Measurements from ENCODE around the gene GPR158. TPM values are rescaled to one million over a fixed set of nuclear protein-coding genes. Genes with fewer than 3 reads are reported as not detected.

The GPR158 gene
- total RNA-seq, 1 donor from 2014 or later: 0.12 TPM

DNA sequence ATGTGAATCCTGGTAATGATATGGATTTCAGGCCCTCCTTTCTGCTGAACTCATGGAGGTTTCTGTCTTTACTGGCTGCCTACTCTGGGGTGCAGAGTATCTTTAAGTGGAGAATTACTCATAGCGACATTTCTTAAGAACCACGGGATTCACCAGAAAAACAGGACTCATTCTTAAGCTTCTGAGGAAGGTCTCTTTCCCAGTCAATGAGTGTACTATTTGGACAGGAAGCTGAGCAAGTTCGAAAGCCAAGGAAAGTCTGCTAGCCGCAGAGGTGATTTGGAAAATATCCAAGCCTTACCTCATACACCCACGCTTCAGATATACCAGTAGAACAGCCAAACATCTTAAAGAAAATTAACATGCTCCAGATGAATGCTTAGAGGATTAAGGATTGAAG, 381.7 kb downstream of the GPR158 start:
- no peaks in the 10 kb centered on the region for H3K36me3 ChIP-seq
- ATAC-seq (peak; percentile 52 to 68), DNase-seq (no peak)
- no peaks in the 10 kb centered on the region for H3K4me1 ChIP-seq
- TF ChIP-seq, protein P1, sequence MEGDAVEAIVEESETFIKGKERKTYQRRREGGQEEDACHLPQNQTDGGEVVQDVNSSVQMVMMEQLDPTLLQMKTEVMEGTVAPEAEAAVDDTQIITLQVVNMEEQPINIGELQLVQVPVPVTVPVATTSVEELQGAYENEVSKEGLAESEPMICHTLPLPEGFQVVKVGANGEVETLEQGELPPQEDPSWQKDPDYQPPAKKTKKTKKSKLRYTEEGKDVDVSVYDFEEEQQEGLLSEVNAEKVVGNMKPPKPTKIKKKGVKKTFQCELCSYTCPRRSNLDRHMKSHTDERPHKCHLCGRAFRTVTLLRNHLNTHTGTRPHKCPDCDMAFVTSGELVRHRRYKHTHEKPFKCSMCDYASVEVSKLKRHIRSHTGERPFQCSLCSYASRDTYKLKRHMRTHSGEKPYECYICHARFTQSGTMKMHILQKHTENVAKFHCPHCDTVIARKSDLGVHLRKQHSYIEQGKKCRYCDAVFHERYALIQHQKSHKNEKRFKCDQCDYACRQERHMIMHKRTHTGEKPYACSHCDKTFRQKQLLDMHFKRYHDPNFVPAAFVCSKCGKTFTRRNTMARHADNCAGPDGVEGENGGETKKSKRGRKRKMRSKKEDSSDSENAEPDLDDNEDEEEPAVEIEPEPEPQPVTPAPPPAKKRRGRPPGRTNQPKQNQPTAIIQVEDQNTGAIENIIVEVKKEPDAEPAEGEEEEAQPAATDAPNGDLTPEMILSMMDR (IDR thresholded peaks at IDR 0.05): no peak
- no peaks in the 10 kb centered on the region for H3K9me3 ChIP-seq
- intact Hi-C loops (cut with DNase I): no loop called here
- no peak overlapping the region for H3K4me3 ChIP-seq
- H3K27ac ChIP-seq: no peak overlapping the region
- H3K27me3 ChIP-seq (ENCODE audit: low read depth): no peaks in the 10 kb centered on the region

DNA sequence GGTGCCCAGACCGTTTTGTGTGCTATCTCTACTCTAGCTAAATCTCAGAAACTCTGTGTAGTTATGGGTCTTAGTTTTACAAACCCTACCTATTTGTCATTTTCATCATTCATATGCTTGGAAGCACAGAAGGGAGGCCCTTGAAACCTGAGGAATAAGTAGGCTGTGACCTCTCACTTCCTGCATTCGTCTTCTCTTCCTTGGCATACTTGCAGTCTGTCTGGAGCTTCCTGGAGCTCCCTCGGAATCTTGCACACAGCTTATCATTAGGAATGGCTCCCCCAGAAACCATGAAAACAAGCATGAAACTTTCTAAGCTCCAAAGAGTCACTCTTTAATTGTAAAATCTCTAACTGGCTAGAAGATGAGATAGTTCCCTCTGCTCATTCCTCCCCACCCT, 382.3 kb downstream of the GPR158 start:
- no peak overlapping the region for H3K27ac ChIP-seq
- DNase-seq: no peak

DNA sequence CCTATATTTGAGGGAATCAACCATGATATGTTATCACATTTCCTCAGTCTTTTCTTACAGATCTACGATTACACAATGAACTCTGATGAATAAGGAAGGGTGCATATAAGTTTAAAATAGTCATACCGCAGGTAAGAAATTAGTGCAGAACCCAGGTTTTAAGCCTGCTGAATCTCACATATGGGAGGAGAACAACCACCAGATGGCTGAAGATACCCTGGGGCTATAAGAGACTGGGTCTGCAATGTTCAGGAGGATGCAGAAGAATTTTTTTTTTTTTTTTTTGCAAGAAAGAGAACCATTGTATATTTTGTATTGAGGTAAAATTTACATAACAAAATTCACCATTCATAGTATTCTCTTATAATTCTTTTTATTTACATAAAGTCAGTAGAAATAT, 387.0 kb downstream of the GPR158 start:
- no peak overlapping the region for H3K27ac ChIP-seq
- H3K4me1 ChIP-seq: no peaks in the 10 kb centered on the region
- TF ChIP-seq, protein P1 (IDR thresholded peaks at IDR 0.05): no peak
- H3K4me3 ChIP-seq: no peak overlapping the region
- no peak for DNase-seq
- intact Hi-C loops (cut with DNase I): no loop called here
- no peaks in the 10 kb centered on the region for H3K9me3 ChIP-seq
- no peak for ATAC-seq
- no peaks in the 10 kb centered on the region for H3K36me3 ChIP-seq
- H3K27me3 ChIP-seq (ENCODE audit: low read depth): no peaks in the 10 kb centered on the region

More for the DNA sequence above, 382.3 kb downstream of the GPR158 start:
- TF ChIP-seq, protein P1 (IDR thresholded peaks at IDR 0.05): no peak
- ATAC-seq: no peak
- intact Hi-C loops (cut with DNase I): no loop called here
- Histone ChIP-seq H3K36me3 (no peaks in the 10 kb centered on the region), H3K4me3 (no peak overlapping the region), H3K9me3 (no peaks in the 10 kb centered on the region), H3K27me3 (ENCODE audit: low read depth) (no peaks in the 10 kb centered on the region), H3K4me1 (no peaks in the 10 kb centered on the region)

DNA sequence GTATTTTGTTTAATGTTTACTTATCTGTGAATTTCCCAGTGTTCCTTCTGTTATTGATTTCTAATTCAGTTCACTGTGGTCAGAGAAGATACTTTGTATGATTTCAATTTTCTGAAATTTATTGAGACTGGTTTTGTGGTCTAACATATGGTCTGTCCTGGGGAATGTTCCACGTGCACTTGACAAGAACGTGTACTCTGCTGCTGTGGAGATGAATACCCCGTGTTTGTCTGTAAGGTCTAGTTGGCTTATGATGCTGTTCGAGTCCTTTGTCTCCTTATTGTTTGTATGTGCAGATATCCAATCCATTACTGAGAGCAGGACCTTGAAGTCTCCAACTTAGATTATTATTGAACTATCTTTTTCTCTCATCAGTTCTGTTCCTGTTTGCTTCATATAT, 387.7 kb downstream of the GPR158 start:
- no peak for ATAC-seq
- Histone ChIP-seq H3K27me3 (ENCODE audit: low read depth) (no peaks in the 10 kb centered on the region), H3K9me3 (no peaks in the 10 kb centered on the region), H3K4me3 (no peak overlapping the region), H3K4me1 (no peaks in the 10 kb centered on the region), H3K36me3 (no peaks in the 10 kb centered on the region), H3K27ac (no peak overlapping the region)
- intact Hi-C loops (cut with DNase I): no loop called here
- TF ChIP-seq, protein P1 (IDR thresholded peaks at IDR 0.05): no peak
- no peak for DNase-seq

DNA sequence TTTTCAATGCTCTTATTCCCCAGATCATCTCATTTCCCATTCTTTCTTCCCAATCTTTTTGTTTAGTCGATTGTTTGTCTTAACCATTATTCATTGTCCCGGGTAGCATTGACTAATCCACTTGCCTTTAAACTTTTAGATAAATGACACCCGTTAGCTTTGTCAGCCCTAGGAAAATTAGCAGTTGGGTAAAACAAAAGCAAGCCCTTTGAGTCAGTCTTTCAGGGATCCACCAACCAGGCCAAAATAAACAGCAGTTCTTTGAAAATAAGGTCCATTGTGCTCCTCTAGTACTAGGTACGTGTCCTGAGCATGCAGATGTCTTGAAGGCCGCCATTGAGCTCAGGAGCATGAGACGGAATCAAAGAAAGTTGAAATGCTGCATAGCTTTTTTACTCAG, 389.6 kb downstream of the GPR158 start:
- TF ChIP-seq, protein P1 (IDR thresholded peaks at IDR 0.05): no peak
- DNase-seq: no peak
- Histone ChIP-seq H3K27ac (no peak overlapping the region), H3K4me1 (no peaks in the 10 kb centered on the region), H3K9me3 (no peaks in the 10 kb centered on the region), H3K4me3 (no peak overlapping the region), H3K36me3 (no peaks in the 10 kb centered on the region), H3K27me3 (ENCODE audit: low read depth) (no peaks in the 10 kb centered on the region)
- intact Hi-C loops (cut with DNase I): no loop called here
- no peak for ATAC-seq

DNA sequence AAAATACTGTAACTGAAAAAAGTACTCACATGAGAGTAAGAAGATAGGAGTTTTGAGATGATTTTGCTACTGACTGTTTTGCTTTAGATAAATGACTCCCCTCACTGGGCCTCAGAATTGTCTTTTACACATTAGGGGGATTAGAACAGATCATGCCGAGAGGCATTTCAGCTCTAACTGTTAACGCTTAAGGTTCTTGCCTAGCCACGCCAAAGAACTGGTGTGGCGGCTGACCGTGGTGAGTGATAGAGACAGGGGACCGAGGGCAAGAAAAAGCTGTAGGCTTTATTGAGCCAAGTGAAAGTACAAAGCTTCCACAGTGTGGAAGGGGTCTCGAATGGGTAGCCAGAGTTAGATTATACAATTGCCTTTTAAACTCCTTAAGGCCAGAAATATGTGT, 390.8 kb downstream of the GPR158 start:
- TF ChIP-seq, protein P1 (IDR thresholded peaks at IDR 0.05): no peak
- Histone ChIP-seq H3K4me3 (no peak overlapping the region), H3K36me3 (no peaks in the 10 kb centered on the region), H3K27ac (no peak overlapping the region), H3K4me1 (no peaks in the 10 kb centered on the region), H3K27me3 (ENCODE audit: low read depth) (no peaks in the 10 kb centered on the region), H3K9me3 (no peaks in the 10 kb centered on the region)
- ATAC-seq (no peak), DNase-seq (no peak)
- intact Hi-C loops (cut with DNase I): no loop called here
